H1 (cell line): ENCODE results near the gene LRCH2. TPM values are rescaled to one million over a fixed set of nuclear protein-coding genes. Genes with fewer than 3 reads are reported as not detected.
"Not testable (repeated sequence)": the region's sequence is repeated elsewhere in the genome, so short reads cannot be mapped to it uniquely, and the experiment has no call there.

Experiments used
- CTCF ChIA-PET: fragments of 300-600 bp; sonication (Branson Sonifier 250); formaldehyde crosslinking; loops from one replicate; lab custom pipeline; 2021; ENCODE audit not compliant: partially characterized antibody; lab: Charles Lee
- POLR2A ChIA-PET: fragments of 300-600 bp; sonication (Branson Sonifier 250); formaldehyde crosslinking; loops from one replicate; lab custom pipeline; 2021; ENCODE audit warnings: inconsistent platforms; ENCODE audit not compliant: partially characterized antibody; lab: Charles Lee
- DNase-seq, 2 experiments: peaks; one replicate each; pipeline versions ENCODE4 v3.0.0 to v3.0.0-alpha.2; 2010 to 2022; ENCODE audit warnings: low spot score in 2 of 2, low read depth in 1 of 2, mixed read lengths in 1 of 2
- FAIRE-seq: peaks from 2 replicates; lab custom pipeline; 2011; peaks lifted over from hg19 to GRCh38; lab: Jason Lieb, UNC
- H2AFZ ChIP-seq: 2 replicates; pipeline ENCODE4 v1.8.1; 2012; ENCODE audit warnings: low read length, inconsistent platforms
- H2AK5ac ChIP-seq: 2 replicates; pipeline ENCODE4 v1.6.1; 2013; ENCODE audit warnings: low read depth, low read length
- H2BK120ac ChIP-seq: replicated peaks from 2 replicates; pipeline ENCODE3; 2013; ENCODE audit warnings: low read depth, low read length, inconsistent platforms
- H2BK12ac ChIP-seq: 2 replicates; pipeline ENCODE4 v1.6.1; 2013; ENCODE audit warnings: low read depth, low read length
- H2BK15ac ChIP-seq: 2 replicates; pipeline ENCODE4 v1.6.1; 2013; ENCODE audit warnings: low read length
- H2BK20ac ChIP-seq: 2 replicates; pipeline ENCODE4 v1.6.1; 2013; ENCODE audit warnings: low read length
- H2BK5ac ChIP-seq: 2 replicates; pipeline ENCODE4 v1.6.1; 2013; ENCODE audit warnings: low read depth, low read length
- H3K14ac ChIP-seq: 2 replicates; pipeline ENCODE4 v1.6.1; 2013; ENCODE audit warnings: inconsistent platforms; ENCODE audit not compliant: insufficient read length
- H3K18ac ChIP-seq: 2 replicates; pipeline ENCODE4 v1.6.1; 2013; ENCODE audit warnings: low read length; ENCODE audit errors: extremely low read depth
- H3K23ac ChIP-seq: 2 replicates; pipeline ENCODE4 v1.6.1; 2013; ENCODE audit warnings: inconsistent platforms; ENCODE audit not compliant: insufficient read length
- H3K23me2 ChIP-seq: 2 replicates; pipeline ENCODE4 v1.6.1; 2013; ENCODE audit warnings: low read depth, low read length
- H3K27ac ChIP-seq: 2 replicates; pipeline ENCODE4 v1.6.1; 2011; ENCODE audit warnings: low read depth, low read length, inconsistent platforms
- H3K27me3 ChIP-seq, 4 experiments: replicated peaks in 1 of 4; 1 replicate in 1 of 4; 2 replicates in 3 of 4; pipeline versions ENCODE4 v1.6.1 to v1.8.1; 2011 to 2013; ENCODE audit warnings: low read length in 3 of 4, mild to moderate bottlenecking in 3 of 4, inconsistent platforms in 2 of 4, mixed read lengths in 2 of 4, moderate library complexity in 1 of 4; ENCODE audit not compliant: control insufficient read depth in 3 of 4, insufficient read depth in 3 of 4; ENCODE audit errors: extremely low read depth in 1 of 4
- H3K36me3 ChIP-seq, 4 experiments: 2 replicates each; pipeline versions ENCODE4 v1.6.1 to v1.8.1; 2011 to 2013; ENCODE audit warnings: mild to moderate bottlenecking in 4 of 4, low read length in 3 of 4, moderate library complexity in 2 of 4, control low read depth in 1 of 4, inconsistent platforms in 1 of 4; ENCODE audit not compliant: insufficient read depth in 4 of 4, control insufficient read depth in 2 of 4
- H3K4ac ChIP-seq: replicated peaks from 2 replicates; pipeline ENCODE3; 2013; ENCODE audit warnings: low read length, low read depth, mixed read lengths, inconsistent platforms; ENCODE audit not compliant: insufficient read length
- H3K4me1 ChIP-seq, 4 experiments: replicated peaks in 1 of 4; 1 replicate in 1 of 4; 2 replicates in 3 of 4; pipeline versions ENCODE4 v1.6.1 to v1.8.1; 2011 to 2013; ENCODE audit warnings: low read length in 3 of 4, inconsistent platforms in 2 of 4, mixed read lengths in 1 of 4; ENCODE audit not compliant: insufficient read depth in 4 of 4, control insufficient read depth in 3 of 4
- H3K4me2 ChIP-seq, 2 experiments: 2 replicates each; pipeline versions ENCODE4 v1.6.1 to v1.8.1; 2011 to 2013; ENCODE audit warnings: low read depth in 2 of 2, low read length in 2 of 2, control low read depth in 1 of 2, inconsistent platforms in 1 of 2, mild to moderate bottlenecking in 1 of 2; ENCODE audit not compliant: insufficient read depth in 1 of 2
- H3K4me3 ChIP-seq, 4 experiments: fragments of 200-600, 300-600 bp in 1 of 4; sonication (generic), shearing (Covaris generic), sonication (Bioruptor Twin) in 1 of 4; 2 replicates each; pipeline versions ENCODE4 v1.5.1 to v1.8.1; 2011 to 2016; ENCODE audit warnings: low read length in 4 of 4, low read depth in 3 of 4, control low read depth in 2 of 4, inconsistent platforms in 2 of 4, mild to moderate bottlenecking in 2 of 4, mixed read lengths in 1 of 4, moderate library complexity in 1 of 4; ENCODE audit not compliant: insufficient read depth in 2 of 4; ENCODE audit errors: extremely low read depth in 1 of 4
- H3K56ac ChIP-seq: replicated peaks from 2 replicates; pipeline ENCODE3; 2013; ENCODE audit warnings: low read depth, mild to moderate bottlenecking, mixed read lengths, low read length, inconsistent platforms; ENCODE audit not compliant: insufficient read length
- H3K79me1 ChIP-seq: 2 replicates; pipeline ENCODE4 v1.6.1; 2013; ENCODE audit warnings: low read depth, low read length, control low read depth
- H3K79me2 ChIP-seq, 2 experiments: 2 replicates each; pipeline versions ENCODE4 v1.6.1 to v1.8.1; 2012 to 2013; ENCODE audit warnings: low read length in 2 of 2, mild to moderate bottlenecking in 2 of 2, inconsistent platforms in 1 of 2; ENCODE audit not compliant: insufficient read depth in 2 of 2, control insufficient read depth in 1 of 2
- H3K9ac ChIP-seq, 4 experiments: replicated peaks in 1 of 4; 1 replicate in 1 of 4; 2 replicates in 3 of 4; pipeline versions ENCODE4 v1.6.1 to v1.8.1; 2011 to 2013; ENCODE audit warnings: low read depth in 3 of 4, low read length in 3 of 4, control low read depth in 2 of 4, mild to moderate bottlenecking in 2 of 4, moderate library complexity in 2 of 4, inconsistent platforms in 1 of 4; ENCODE audit errors: extremely low read depth in 1 of 4
- H3K9me3 ChIP-seq, 2 experiments: 2 replicates each; pipeline versions ENCODE4 v1.6.1 to v1.8.1; 2012 to 2013; ENCODE audit warnings: mild to moderate bottlenecking in 2 of 2, moderate library complexity in 2 of 2, control low read depth in 1 of 2, inconsistent platforms in 1 of 2, low read depth in 1 of 2, low read length in 1 of 2, mixed read lengths in 1 of 2; ENCODE audit not compliant: insufficient read depth in 2 of 2
- H4K20me1 ChIP-seq, 2 experiments: replicated peaks in 1 of 2; 2 replicates each; pipeline versions ENCODE3 to v1.8.1; 2011 to 2013; ENCODE audit warnings: inconsistent platforms in 2 of 2, low read length in 2 of 2, mild to moderate bottlenecking in 1 of 2; ENCODE audit not compliant: insufficient read depth in 2 of 2, control insufficient read depth in 1 of 2
- H4K5ac ChIP-seq: 2 replicates; pipeline ENCODE4 v1.6.1; 2013; ENCODE audit warnings: low read length, low read depth, mixed read lengths, inconsistent platforms; ENCODE audit not compliant: insufficient read length
- H4K8ac ChIP-seq: 2 replicates; pipeline ENCODE4 v1.8.0; 2013; ENCODE audit warnings: mild to moderate bottlenecking, moderate library complexity, low read length, inconsistent platforms; ENCODE audit not compliant: insufficient read depth; ENCODE audit errors: extremely low read depth
- H4K91ac ChIP-seq: replicated peaks from 2 replicates; pipeline ENCODE3; 2013; ENCODE audit warnings: low read length, mixed read lengths, inconsistent platforms; ENCODE audit not compliant: insufficient read length
- POLR2AphosphoS5 ChIP-seq: IDR thresholded peaks from 2 replicates; pipeline ENCODE4 v1.6.1; 2011; ENCODE audit warnings: low read depth, low read length
- TAF1 ChIP-seq: IDR thresholded peaks from 2 replicates; pipeline ENCODE4 v1.6.1; 2011; ENCODE audit warnings: mild to moderate bottlenecking, low read depth, low read length
- WGBS, 2 experiments: shearing (Covaris generic) in 1 of 2; methylation state at CpG; one replicate each; pipeline versions ENCODE4 v1.1.6 to v1.1.7; 2013 to 2015; ENCODE audit warnings: low lambda C conversion rate in 2 of 2, mixed read lengths in 2 of 2, inconsistent platforms in 1 of 2, low coverage in 1 of 2, missing lambda C conversion rate in 1 of 2; ENCODE audit not compliant: insufficient replicate concordance in 2 of 2, insufficient coverage in 1 of 2, insufficient read length in 1 of 2; ENCODE audit errors: extremely low coverage in 1 of 2, missing lambda C conversion rate in 1 of 2; 5-methylcytosine and 5-hydroxymethylcytosine counted together
- polyA plus RNA-seq, 7 experiments: library from polyadenylated mRNA; depleted of rRNA in 3 of 7; stranded (reverse) in 5 of 7; unstranded in 2 of 7; fragments of >200 nt in 5 of 7; fragments of 200-250 nt in 2 of 7; gene quantifications; 1 replicate in 5 of 7; 2 replicates in 1 of 7; 4 replicates in 1 of 7; pipeline versions ENCODE4 v1.2.1 to v1.2.3, GENCODE V29; 2011 to 2013; ENCODE audit warnings: missing spikeins in 2 of 7, mixed read lengths in 2 of 7
- total RNA-seq: library from RNA; stranded (reverse); fragmentation: NEBNext Ultra II Directional; extraction: Animal tissue kit (Norgen Biotek cat#: 25700); gene quantifications from 2 replicates; pipeline ENCODE4 v1.2.1, GENCODE V29; 2021

Gene LRCH2
- total and polyA plus RNA-seq, 2 of the 8 experiments (the other 6 are each of a cell fraction or from before 2014, with no cell fraction given), result 1.5 to 5.5 TPM

DNA sequence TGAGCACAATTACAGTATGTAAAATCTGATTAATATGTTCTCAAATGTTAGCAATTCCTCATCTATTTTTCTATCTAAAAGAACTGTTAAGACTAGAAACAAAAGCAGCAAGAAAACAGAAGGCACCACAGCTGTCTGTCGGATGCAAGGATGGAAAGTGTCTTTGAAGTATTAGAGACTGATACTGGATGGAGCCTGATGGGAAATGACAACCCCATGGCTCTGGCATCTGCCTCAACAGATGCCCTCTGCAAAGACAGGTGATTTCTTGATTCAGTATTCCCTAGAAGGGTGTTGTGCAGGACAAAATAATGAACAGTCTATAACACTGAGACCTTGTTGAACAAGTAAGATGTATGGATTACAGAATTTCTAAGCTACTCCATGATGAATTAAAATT is 19.7 kb downstream of the LRCH2 start:
- no peaks in the 10 kb centered on the region for H3K79me1 ChIP-seq
- H2AK5ac ChIP-seq, result no peak overlapping the region
- H4K5ac ChIP-seq, result no peak overlapping the region
- H2BK15ac ChIP-seq, result no peak overlapping the region
- H3K27me3 ChIP-seq, result no peaks in the 10 kb centered on the region
- H3K4me2 ChIP-seq, result no peak overlapping the region
- no peak overlapping the region for H4K8ac ChIP-seq
- no peak overlapping the region for H3K23ac ChIP-seq
- H3K23me2 ChIP-seq, result no peaks in the 10 kb centered on the region
- POLR2A ChIA-PET, result no interaction called here
- H2BK5ac ChIP-seq, result no peak overlapping the region
- H3K36me3 ChIP-seq, result no peaks in the 10 kb centered on the region
- TF ChIP-seq TAF1 (no peak), POLR2AphosphoS5 (no peak)
- TF ChIP-seq, all 59 proteins: peak for 0
- CTCF ChIA-PET, result no interaction called here
- no peak overlapping the region for H2BK120ac ChIP-seq
- H3K4ac ChIP-seq, result no peak overlapping the region
- H3K14ac ChIP-seq, result no peak overlapping the region
- no peak for DNase-seq
- no peak overlapping the region for H3K27ac ChIP-seq
- no peak for FAIRE-seq
- no peak overlapping the region for H4K91ac ChIP-seq
- H4K20me1 ChIP-seq, result no peaks in the 10 kb centered on the region
- no peak overlapping the region for H3K9ac ChIP-seq
- no peak overlapping the region for H2BK12ac ChIP-seq
- H3K4me1 ChIP-seq, result peaks cover 0 to 2% (median 0%) of the 10 kb centered on the region in 4 experiments; a peak in 1 of 7 replicates
- H3K18ac ChIP-seq, result no peak overlapping the region
- H3K9me3 ChIP-seq, result peaks cover 3 to 8% of the 10 kb centered on the region in 2 experiments; a peak in 1 of 4 replicates
- no peaks in the 10 kb centered on the region for H3K79me2 ChIP-seq
- no peak overlapping the region for H2BK20ac ChIP-seq
- H3K4me3 ChIP-seq, result no peak overlapping the region
- H3K56ac ChIP-seq, result no peak overlapping the region
- 100% methylated on average over 1 of the region's 1 CpG; no CpG with 5 or more reads in 1 of the 2 experiments for WGBS, 2 experiments
- no peak overlapping the region for H2AFZ ChIP-seq

DNA sequence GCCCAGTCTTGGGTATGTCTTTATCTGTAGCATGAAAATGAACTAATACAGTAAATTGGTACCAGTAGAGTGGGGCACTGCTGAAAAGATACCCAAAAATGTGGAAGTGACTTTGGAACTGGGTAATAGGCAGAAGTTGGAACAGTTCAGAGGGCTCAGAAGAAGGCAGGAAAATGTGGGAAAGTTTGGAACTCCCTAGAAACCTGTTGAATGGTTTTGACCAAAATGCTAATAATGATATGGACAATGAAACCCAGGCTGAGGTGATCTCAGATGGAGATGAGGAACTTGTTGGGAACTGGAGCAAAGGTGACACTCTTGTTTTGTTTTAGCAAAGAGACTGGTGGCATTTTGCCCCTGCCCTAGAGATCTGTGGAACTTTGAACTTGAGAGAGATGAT is 24.3 kb downstream of the LRCH2 start:
- H2BK5ac ChIP-seq, H3K27me3 ChIP-seq, H3K9me3 ChIP-seq, POLR2A ChIA-PET, H3K4me2 ChIP-seq, H3K9ac ChIP-seq, H2BK20ac ChIP-seq, H3K27ac ChIP-seq, H3K14ac ChIP-seq, H2BK15ac ChIP-seq, H3K4me1 ChIP-seq, H2AK5ac ChIP-seq, H3K79me2 ChIP-seq, H2BK120ac ChIP-seq, H4K8ac ChIP-seq, H3K79me1 ChIP-seq, H3K4me3 ChIP-seq, H2AFZ ChIP-seq, CTCF ChIA-PET, DNase-seq, H3K18ac ChIP-seq, H4K91ac ChIP-seq, H3K23ac ChIP-seq, H3K36me3 ChIP-seq, H4K5ac ChIP-seq, H2BK12ac ChIP-seq, H4K20me1 ChIP-seq, H3K4ac ChIP-seq, FAIRE-seq, H3K23me2 ChIP-seq, H3K56ac ChIP-seq: not testable (repeated sequence)
